Measurements from ENCODE around the gene RUFY3. TPM values are rescaled to one million over a fixed set of nuclear protein-coding genes. Genes with fewer than 3 reads are reported as not detected.
A peak's percentile ranks its signal among the peaks of the same experiment; 100 is the strongest.

RUFY3 gene, protein sequence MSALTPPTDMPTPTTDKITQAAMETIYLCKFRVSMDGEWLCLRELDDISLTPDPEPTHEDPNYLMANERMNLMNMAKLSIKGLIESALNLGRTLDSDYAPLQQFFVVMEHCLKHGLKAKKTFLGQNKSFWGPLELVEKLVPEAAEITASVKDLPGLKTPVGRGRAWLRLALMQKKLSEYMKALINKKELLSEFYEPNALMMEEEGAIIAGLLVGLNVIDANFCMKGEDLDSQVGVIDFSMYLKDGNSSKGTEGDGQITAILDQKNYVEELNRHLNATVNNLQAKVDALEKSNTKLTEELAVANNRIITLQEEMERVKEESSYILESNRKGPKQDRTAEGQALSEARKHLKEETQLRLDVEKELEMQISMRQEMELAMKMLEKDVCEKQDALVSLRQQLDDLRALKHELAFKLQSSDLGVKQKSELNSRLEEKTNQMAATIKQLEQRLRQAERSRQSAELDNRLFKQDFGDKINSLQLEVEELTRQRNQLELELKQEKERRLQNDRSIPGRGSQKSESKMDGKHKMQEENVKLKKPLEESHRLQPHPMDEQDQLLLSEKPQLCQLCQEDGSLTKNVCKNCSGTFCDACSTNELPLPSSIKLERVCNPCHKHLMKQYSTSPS
- 64.8 and 116 TPM in 2 replicates for total RNA-seq (ENCODE audit: low replicate concordance)

DNA sequence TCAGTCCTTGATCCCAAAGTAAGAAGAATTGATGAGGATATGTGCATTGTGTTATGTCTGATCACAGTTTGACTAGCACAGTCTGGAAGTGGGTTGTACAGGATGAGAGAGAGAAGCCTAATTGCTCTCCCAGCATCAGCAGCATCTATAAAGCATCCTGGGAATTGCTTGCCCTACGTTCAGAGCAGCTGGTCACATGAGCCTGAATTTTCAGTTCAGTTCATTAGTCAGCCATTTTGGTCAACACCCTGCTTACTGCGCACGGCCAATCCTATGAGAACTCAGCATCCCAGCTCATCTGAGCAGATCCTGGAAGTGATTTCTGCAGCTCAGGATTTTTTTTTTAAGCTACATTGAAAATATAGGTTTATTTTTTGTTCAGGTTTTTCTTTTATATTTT, at the start of gene RUFY3:
Gene RUFY3, plus strand, starts transcription at position 218 of the 400 bp plus-strand sequence. CDS start 610 bp downstream, outside the sequence.
- no peak for TF ChIP-seq CTCF (IDR thresholded peaks at IDR 0.05; ENCODE audit: insufficient read depth, low read length)
- peak within 1 kb of the TSS; percentile 93 for H3K4me3 ChIP-seq (ENCODE audit: low read depth, low read length)
- DNase-seq (ENCODE audit: low read depth): peak; percentile 97

DNA sequence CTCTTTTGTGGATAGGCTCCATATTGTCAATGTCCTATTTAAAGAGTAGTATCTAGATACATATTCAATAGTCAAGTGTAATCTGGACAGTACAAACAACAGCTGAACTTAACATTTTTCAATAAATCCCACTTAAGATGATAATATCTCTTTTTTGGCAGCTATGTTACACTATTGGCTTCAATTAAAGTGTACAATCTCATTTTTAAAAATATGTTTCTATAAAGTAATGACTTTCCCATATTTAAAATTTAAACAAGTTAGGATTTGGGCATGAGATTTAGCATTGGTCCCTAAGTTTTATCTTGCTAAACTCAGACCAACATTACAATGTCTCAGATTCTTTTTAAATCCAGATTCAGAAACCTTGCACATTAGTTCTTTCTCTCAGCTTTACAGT, 47.6 kb upstream of the RUFY3 start:
- DNase-seq (ENCODE audit: low read depth): no peak
- no peak for TF ChIP-seq CTCF (IDR thresholded peaks at IDR 0.05; ENCODE audit: insufficient read depth, low read length)
- no peak overlapping the region for H3K4me3 ChIP-seq (ENCODE audit: low read depth, low read length)

DNA sequence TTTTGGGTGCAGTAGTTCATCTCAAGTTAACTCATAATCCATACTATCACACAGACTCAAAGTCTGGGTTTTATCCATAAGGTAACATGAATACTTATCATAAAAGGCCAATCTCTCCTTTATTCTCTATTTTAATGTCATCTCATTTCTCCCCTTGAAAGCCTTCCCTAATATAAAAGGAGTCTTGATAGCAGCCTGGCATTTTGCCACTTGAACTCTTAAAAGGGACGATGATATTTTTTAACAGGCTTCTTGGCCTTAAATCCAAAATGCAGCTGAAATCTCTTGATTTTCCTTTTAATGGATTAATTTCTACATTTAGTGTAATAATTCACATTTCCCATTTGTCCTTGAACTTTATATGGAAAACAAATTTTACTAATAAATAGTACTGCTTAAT, 47.0 kb upstream of the RUFY3 start:
- TF ChIP-seq CTCF (IDR thresholded peaks at IDR 0.05; ENCODE audit: insufficient read depth, low read length): no peak
- H3K4me3 ChIP-seq (ENCODE audit: low read depth, low read length): no peak overlapping the region
- DNase-seq (ENCODE audit: low read depth): no peak

- H3K4me3 ChIP-seq (ENCODE audit: low read depth, low read length): no peak overlapping the region
- no peak for DNase-seq (ENCODE audit: low read depth)
- no peak for TF ChIP-seq CTCF (IDR thresholded peaks at IDR 0.05; ENCODE audit: insufficient read depth, low read length)
Measured at GRCh38 chr4:70676554-70677090, 45.1 kb upstream of the RUFY3 start.

DNA sequence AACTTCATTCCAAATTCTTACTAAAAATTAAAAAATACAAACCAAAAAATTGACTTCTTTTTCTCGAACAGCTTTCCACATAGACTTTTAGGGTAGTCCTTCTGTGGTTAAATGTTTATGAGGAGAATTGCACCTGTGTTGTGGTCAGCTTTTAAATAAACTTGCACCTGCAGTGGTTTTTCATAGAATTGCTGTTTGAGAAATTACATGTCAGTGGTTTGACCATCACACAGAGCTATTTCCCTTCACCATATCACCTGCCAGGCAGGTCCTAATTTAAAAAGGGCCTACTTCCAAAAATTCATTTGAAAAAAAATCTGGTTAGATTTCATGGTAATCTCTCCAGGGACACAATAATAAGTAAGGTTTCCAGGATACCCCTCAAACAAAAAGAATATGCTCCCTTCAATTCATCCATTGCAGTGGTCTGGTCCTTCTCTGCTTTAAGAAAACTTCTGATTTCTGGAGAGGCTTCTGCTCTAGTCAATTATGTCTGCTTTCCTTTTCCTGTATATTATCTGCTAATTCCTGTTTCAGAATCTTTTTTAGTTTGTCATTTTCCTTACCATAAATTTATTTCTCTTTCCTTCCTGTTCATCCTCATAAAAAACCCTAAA, 43.3 kb upstream of the RUFY3 start:
- no peak overlapping the region for H3K4me3 ChIP-seq (ENCODE audit: low read depth, low read length)
- TF ChIP-seq CTCF (IDR thresholded peaks at IDR 0.05; ENCODE audit: insufficient read depth, low read length): no peak
- DNase-seq (ENCODE audit: low read depth): no peak

DNA sequence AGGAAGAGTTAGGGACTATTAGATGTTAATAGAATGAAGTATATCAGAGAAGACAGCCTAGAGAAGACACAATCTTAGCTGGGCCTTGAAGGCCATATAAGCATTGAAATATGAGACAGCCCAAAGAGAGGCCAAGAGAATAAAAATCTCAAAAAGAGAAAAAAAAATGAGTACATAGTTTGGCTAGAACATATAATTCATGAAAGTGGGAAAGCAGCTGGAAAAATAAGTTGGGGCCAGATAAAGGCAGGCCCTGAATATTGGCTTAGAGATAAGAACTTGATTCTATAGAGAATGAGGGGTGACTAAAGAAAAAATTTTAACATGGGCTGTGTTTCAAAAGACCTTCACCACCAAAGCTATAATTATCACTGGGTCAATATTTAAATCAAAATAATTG, 40.8 kb upstream of the RUFY3 start:
- no peak for TF ChIP-seq CTCF (IDR thresholded peaks at IDR 0.05; ENCODE audit: insufficient read depth, low read length)
- DNase-seq (ENCODE audit: low read depth): no peak
- H3K4me3 ChIP-seq (ENCODE audit: low read depth, low read length): no peak overlapping the region
